ENCODE data around the gene MAP3K3. TPM values are rescaled to one million over a fixed set of nuclear protein-coding genes. Genes with fewer than 3 reads are reported as not detected.

Gene MAP3K3
- total RNA-seq, 3 donors from 2014 or later (not counting 1 experiment from before 2014, with no cell fraction given), result 82.0 to 89.2 (median 88.5) TPM

DNA sequence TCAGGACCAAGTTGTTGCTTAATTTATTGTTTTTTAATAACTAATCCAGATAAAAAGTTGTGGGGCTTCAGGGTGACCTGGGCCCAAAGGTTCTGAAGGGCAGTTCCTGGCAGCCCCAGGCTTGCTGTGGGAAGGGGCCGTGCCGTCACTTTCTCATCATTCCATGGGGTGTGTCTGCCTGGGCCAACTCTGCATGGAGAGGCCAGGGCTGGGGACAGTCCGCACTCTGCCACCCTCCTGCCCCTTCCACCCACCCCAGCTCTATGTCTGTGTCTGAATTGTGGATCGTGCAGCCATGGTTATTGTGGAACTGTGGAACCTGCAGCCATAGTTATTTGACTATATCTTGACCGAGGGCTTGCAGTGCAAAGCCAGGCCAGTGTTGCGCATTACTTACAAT, 73.7 kb downstream of the MAP3K3 start:
- DNase-seq (peak in 1 of 2 donors; percentile 35), ATAC-seq (no peak)
- no peaks in the 10 kb centered on the region for H3K27me3 Mint-ChIP-seq (ENCODE audit: low read depth in 2 of 2)
- Histone ChIP-seq H3K9me3 (ENCODE audit: control insufficient read depth, insufficient read depth, low read length) (no peaks in the 10 kb centered on the region), H3K36me3 (ENCODE audit: control insufficient read depth, insufficient read depth, low read length) (peaks cover 52% of the 10 kb centered on the region), H3K4me3 (ENCODE audit: low read length) (no peak overlapping the region), H3K27me3 (ENCODE audit: control insufficient read depth, insufficient read depth, low read length) (no peaks in the 10 kb centered on the region), H3K4me1 (ENCODE audit: control insufficient read depth, insufficient read depth, low read length) (peaks cover 48% of the 10 kb centered on the region), H3K27ac (ENCODE audit: low read length) (peak overlapping the region; percentile 80)
- H3K9me3 Mint-ChIP-seq, result no peaks in the 10 kb centered on the region
- peak overlapping the region; percentile 91 to 97 for H3K27ac Mint-ChIP-seq
- TF ChIP-seq, protein P1, sequence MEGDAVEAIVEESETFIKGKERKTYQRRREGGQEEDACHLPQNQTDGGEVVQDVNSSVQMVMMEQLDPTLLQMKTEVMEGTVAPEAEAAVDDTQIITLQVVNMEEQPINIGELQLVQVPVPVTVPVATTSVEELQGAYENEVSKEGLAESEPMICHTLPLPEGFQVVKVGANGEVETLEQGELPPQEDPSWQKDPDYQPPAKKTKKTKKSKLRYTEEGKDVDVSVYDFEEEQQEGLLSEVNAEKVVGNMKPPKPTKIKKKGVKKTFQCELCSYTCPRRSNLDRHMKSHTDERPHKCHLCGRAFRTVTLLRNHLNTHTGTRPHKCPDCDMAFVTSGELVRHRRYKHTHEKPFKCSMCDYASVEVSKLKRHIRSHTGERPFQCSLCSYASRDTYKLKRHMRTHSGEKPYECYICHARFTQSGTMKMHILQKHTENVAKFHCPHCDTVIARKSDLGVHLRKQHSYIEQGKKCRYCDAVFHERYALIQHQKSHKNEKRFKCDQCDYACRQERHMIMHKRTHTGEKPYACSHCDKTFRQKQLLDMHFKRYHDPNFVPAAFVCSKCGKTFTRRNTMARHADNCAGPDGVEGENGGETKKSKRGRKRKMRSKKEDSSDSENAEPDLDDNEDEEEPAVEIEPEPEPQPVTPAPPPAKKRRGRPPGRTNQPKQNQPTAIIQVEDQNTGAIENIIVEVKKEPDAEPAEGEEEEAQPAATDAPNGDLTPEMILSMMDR (IDR thresholded peaks at IDR 0.05), result no peak
- no peaks in the 10 kb centered on the region for H3K36me3 Mint-ChIP-seq
- 85% methylated on average over 6 of the region's 6 CpGs for WGBS (ENCODE audit: insufficient coverage)
- H3K4me1 Mint-ChIP-seq, result peaks cover 49 to 58% of the 10 kb centered on the region in 2 donors
- intact Hi-C loops (cut with micrococcal nuclease), result loop anchor here (5.0 kb wide), 2 partner anchors 74 to 144 kb away; partner anchors contain the start of genes DCAF7 and MAP3K3
- peak overlapping the region; percentile 96 for H3K4me3 Mint-ChIP-seq

DNA sequence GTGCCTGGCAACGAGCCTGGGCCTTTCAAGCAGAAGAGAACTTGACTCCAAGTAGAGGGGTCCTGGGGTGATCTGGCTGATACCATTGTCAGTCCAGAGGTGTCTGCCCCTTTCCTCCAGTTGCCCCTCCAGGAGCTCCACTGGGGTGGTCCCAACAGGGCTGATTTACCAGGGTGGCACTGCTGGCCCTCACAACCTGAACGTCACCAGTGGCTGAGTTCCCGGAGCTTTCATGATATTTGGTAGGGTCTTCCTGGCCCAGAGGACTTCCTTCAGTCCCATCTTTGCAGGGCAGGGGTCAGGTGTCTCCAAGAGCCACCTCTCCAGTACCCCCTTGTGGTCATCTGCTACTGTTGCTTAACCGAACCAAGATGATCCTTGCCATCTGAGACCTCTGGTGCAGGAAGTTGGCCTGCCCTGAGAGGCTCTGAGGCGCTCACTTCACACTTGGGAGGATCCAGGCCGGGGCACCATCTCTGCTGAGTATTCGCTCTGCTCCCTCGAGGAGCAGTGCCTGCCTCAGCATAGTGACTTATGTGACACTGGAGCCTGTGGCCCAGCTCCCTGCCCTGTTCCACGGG, 74.3 kb downstream of the MAP3K3 start:
- Histone ChIP-seq H3K9me3 (ENCODE audit: control insufficient read depth, insufficient read depth, low read length) (no peaks in the 10 kb centered on the region), H3K36me3 (ENCODE audit: control insufficient read depth, insufficient read depth, low read length) (peaks cover 46% of the 10 kb centered on the region), H3K4me3 (ENCODE audit: low read length) (peak overlapping the region; percentile 78), H3K4me1 (ENCODE audit: control insufficient read depth, insufficient read depth, low read length) (peaks cover 53% of the 10 kb centered on the region), H3K27me3 (ENCODE audit: control insufficient read depth, insufficient read depth, low read length) (no peaks in the 10 kb centered on the region), H3K27ac (ENCODE audit: low read length) (peak overlapping the region; percentile 80)
- peak in 1 of 2 donors; percentile 77 for DNase-seq
- H3K4me1 Mint-ChIP-seq, result peaks cover 55 to 60% of the 10 kb centered on the region in 2 donors
- no peaks in the 10 kb centered on the region for H3K9me3 Mint-ChIP-seq
- WGBS (ENCODE audit: insufficient coverage), result 29% methylated on average over 9 of the region's 9 CpGs
- no peaks in the 10 kb centered on the region for H3K27me3 Mint-ChIP-seq (ENCODE audit: low read depth in 2 of 2)
- ATAC-seq, result no peak
- intact Hi-C loops (cut with micrococcal nuclease), result loop anchor here (5.0 kb wide), 2 partner anchors 74 to 144 kb away; partner anchors contain the start of genes DCAF7 and MAP3K3
- TF ChIP-seq, protein P1 (IDR thresholded peaks at IDR 0.05), result peak; percentile 26
- peak overlapping the region; percentile 96 for H3K4me3 Mint-ChIP-seq
- H3K27ac Mint-ChIP-seq, result peak overlapping the region; percentile 91 to 97
- H3K36me3 Mint-ChIP-seq, result no peaks in the 10 kb centered on the region

GRCh38 chr17:63697341-63698286, 75.4 kb downstream of the MAP3K3 start:
- intact Hi-C loops (cut with micrococcal nuclease), result loop anchor here (1.0 to 5.0 kb wide), 7 partner anchors 13 to 145 kb away; partner anchors contain the start of genes CCDC47, DCAF7, FTSJ3 and MAP3K3
- H3K4me1 Mint-ChIP-seq, result peaks cover 63 to 70% of the 10 kb centered on the region in 2 donors
- H3K27ac ChIP-seq (ENCODE audit: low read length), result peak overlapping the region; percentile 80
- H3K36me3 Mint-ChIP-seq, result no peaks in the 10 kb centered on the region
- H3K4me3 Mint-ChIP-seq, result peak overlapping the region; percentile 96
- peaks cover 35% of the 10 kb centered on the region for H3K36me3 ChIP-seq (ENCODE audit: control insufficient read depth, insufficient read depth, low read length)
- no peaks in the 10 kb centered on the region for H3K9me3 Mint-ChIP-seq
- DNase-seq, result peak; percentile 79 to 94
- peaks cover 64% of the 10 kb centered on the region for H3K4me1 ChIP-seq (ENCODE audit: control insufficient read depth, insufficient read depth, low read length)
- TF ChIP-seq, protein P1 (IDR thresholded peaks at IDR 0.05), result peak; percentile 76
- peak; percentile 28 to 59 (median 32) for ATAC-seq
- H3K27me3 Mint-ChIP-seq (ENCODE audit: low read depth in 2 of 2), result no peaks in the 10 kb centered on the region
- WGBS (ENCODE audit: insufficient coverage), result 13% methylated on average over 22 of the region's 22 CpGs
- peak overlapping the region; percentile 78 for H3K4me3 ChIP-seq (ENCODE audit: low read length)
- H3K9me3 ChIP-seq (ENCODE audit: control insufficient read depth, insufficient read depth, low read length), result no peaks in the 10 kb centered on the region
- no peaks in the 10 kb centered on the region for H3K27me3 ChIP-seq (ENCODE audit: control insufficient read depth, insufficient read depth, low read length)
- H3K27ac Mint-ChIP-seq, result peak overlapping the region; percentile 91 to 97
